Activated T-cell treated with anti-CD3 and anti-CD28 coated beads, Interleukin-2, amount 50 U/mL, for 24 hours (primary cell): ENCODE results near the gene MBNL1.

Experiments
- DNase-seq: peaks from one replicate; pipeline ENCODE4 v3.0.0-alpha.2; 2020
- H3K27ac Mint-ChIP-seq: 2 replicates; pipeline ENCODE4 v1.8.0; 2020; ENCODE audit warnings: mild to moderate bottlenecking, mixed read lengths
- H3K27me3 Mint-ChIP-seq: 2 replicates; pipeline ENCODE4 v1.8.0; 2020; ENCODE audit warnings: mixed read lengths
- H3K36me3 Mint-ChIP-seq: 2 replicates; pipeline ENCODE4 v1.8.0; 2020; ENCODE audit warnings: low read depth, mixed read lengths
- H3K4me1 Mint-ChIP-seq: 2 replicates; pipeline ENCODE4 v1.8.0; 2020; ENCODE audit warnings: low read depth, mixed read lengths
- H3K4me3 Mint-ChIP-seq: 2 replicates; pipeline ENCODE4 v1.8.0; 2020; ENCODE audit warnings: mild to moderate bottlenecking, moderate library complexity, mixed read lengths
- H3K9me3 Mint-ChIP-seq: 2 replicates; pipeline ENCODE4 v1.8.0; 2020; ENCODE audit warnings: mixed read lengths

MBNL1 gene

DNA sequence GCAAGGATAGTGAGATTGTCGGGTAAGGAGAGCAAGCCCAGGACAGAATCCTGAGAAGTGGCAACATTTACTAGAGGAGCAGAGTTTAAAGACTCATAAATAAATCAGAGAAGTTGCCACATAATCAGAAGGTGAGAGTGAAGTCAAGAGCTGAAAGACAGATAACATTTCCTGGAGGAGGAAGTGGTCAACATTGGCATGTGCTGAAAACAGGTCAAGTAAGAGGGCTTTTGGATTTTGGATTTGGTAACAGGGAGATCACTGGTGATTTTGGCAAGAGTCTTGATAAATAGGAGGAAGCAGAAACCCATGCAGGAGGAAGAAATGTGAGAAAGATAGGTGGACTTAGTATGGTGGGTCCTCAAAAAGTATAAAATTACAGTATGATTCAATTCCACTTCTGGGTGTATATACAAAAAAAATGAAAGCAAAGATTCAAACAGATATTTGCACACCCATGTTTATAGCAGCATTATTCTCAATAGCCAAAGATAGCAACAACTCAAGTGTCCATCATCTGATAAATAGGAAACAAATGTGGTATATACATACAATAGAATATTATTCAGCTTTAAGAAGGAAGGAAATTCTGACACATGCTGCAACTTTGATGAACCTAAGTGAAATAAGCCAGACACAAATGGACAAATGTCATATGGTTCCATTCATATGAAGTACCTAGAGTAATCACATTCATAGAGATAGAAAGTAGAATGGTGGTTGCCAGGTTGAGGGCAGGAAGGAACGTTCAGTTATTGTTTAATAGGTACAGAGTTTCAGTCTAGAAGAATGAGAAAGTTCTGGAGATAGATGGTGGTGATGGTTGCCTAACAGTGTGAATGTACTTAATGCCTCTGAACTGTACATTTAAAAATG is 27.3 kb upstream of the MBNL1 start:
- Mint-ChIP-seq H3K27me3 (no peaks in the 10 kb centered on the region), H3K4me1 (peaks cover 67% of the 10 kb centered on the region), H3K4me3 (peak overlapping the region; percentile 88), H3K27ac (peak overlapping the region; percentile 90), H3K36me3 (peaks cover 6% of the 10 kb centered on the region), H3K9me3 (peaks cover 7% of the 10 kb centered on the region)
- DNase-seq = no peak

DNA sequence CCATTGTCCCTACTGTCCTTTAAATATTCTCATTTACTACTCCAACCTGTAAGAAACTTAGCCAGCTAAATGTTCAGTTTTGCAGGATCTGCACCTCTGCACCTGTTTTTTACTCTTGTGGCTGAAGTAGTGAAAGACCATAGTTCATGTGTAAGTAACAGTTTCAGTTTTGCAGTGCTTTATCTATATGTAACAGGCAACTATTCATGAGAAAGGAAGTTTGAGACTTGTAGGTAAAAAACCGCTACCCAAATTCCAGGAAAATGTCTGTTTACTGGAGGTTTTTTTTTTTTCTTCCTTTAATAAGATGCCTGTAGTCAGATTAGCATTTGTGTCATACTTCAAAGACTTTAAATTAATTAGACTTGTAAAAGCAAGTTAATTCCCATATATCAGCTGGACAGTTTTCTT is 25.4 kb upstream of the MBNL1 start:
- peaks cover 59% of the 10 kb centered on the region for H3K4me1 Mint-ChIP-seq
- DNase-seq = no peak

DNA sequence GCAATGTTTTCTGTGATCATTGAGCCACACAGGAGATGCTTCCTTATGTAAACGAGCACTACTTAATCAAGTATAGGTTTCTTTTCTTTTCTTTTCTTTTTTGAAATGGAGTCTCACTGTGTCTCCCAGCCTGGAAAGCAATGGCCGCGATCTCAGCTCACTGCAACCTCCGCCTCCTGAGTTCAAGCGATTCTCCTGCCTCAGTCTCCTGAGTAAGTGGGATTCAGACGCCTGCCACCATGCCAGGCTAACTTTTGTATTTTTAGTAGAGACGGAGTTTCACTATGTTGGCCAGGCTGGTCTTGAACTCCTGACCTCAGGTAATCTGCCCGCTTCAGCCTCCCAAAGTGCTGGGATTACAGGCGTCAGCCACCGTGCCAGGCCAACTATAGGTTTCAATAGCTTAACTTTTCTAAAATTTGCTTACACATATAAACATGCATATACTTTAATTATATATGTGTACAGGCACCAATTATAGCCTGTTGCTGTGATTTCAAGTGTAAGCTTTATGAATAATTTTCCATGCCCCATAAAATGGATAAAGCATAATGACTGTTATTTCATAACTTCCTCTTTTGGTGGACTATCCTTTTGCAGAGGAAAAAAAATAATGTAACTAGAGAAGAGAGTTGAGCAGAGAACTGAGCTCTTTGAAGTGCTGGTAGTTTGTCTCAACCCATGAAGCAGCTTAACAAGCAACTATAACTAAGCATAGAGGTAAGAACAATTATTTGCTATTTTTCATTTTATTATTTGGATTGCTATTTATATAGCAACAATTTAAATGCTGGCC is 24.8 kb upstream of the MBNL1 start:
- H3K27ac Mint-ChIP-seq = peak overlapping the region; percentile 90
- DNase-seq = peak; percentile 62
- H3K27me3 Mint-ChIP-seq = no peaks in the 10 kb centered on the region
- peaks cover 2% of the 10 kb centered on the region for H3K36me3 Mint-ChIP-seq
- H3K4me1 Mint-ChIP-seq = peaks cover 56% of the 10 kb centered on the region
- no peaks in the 10 kb centered on the region for H3K9me3 Mint-ChIP-seq
- H3K4me3 Mint-ChIP-seq = peak overlapping the region; percentile 88

More for the DNA sequence above, 25.4 kb upstream of the MBNL1 start:
- Mint-ChIP-seq H3K27me3 (no peaks in the 10 kb centered on the region), H3K27ac (peak overlapping the region; percentile 90), H3K36me3 (peaks cover 2% of the 10 kb centered on the region), H3K9me3 (no peaks in the 10 kb centered on the region), H3K4me3 (peak overlapping the region; percentile 88)

DNA sequence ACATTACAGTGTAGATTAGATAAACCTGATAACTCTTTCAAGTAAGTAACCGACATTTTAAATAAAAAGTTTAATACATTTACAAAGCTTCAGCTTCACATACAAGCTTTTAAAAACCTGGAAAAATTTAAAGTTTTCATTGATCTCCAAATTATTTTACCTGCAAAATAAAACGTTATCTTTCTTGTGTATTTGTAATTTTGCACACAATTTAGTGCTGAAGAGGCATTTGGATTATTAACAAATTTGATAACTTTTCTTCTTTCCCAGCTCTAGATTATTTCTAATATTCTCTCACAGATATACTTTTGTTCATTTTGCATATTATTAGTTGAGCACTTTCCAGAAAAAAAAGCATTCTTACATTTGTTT is 24.2 kb upstream of the MBNL1 start:
- Mint-ChIP-seq H3K4me3 (peak overlapping the region; percentile 88), H3K27ac (peak overlapping the region; percentile 90)

DNA sequence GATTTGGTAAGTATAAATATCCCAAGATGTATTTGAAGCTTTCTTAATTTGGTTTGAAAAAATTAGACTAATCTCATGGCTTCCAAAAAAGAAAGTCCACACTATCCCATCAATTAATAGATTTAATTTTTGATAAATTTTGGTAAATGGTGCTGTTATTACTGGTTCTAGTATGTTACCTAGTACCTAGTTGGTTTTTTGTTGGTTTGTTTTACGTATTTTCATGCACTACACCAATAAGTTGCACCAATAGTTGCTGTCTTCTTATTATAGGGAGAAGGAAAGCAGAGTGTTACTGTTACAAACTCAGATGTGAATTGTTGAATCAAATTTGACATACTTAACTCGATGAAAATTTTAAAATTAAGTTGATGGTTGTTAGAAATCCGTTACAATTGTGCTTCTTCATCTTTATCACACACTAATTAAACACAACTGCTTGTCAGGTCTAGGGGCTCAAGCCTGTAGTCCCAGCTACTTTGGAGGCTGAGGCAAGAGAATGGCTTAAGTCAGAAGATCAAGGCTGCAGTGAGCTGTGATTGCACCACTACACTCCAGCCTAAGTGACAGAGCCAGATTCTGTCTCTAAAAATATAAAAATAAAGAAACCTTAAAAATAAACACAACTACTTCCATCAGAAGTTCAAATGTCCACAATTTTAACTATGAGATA is 23.1 kb upstream of the MBNL1 start:
- DNase-seq = no peak
- no peaks in the 10 kb centered on the region for H3K27me3 Mint-ChIP-seq
- peaks cover 45% of the 10 kb centered on the region for H3K4me1 Mint-ChIP-seq
- peak overlapping the region; percentile 81 for H3K4me3 Mint-ChIP-seq
- H3K9me3 Mint-ChIP-seq = no peaks in the 10 kb centered on the region
- H3K27ac Mint-ChIP-seq = peak overlapping the region; percentile 86
- peaks cover 2% of the 10 kb centered on the region for H3K36me3 Mint-ChIP-seq

More for the DNA sequence above, 24.2 kb upstream of the MBNL1 start:
- no peak for DNase-seq
- Mint-ChIP-seq H3K9me3 (no peaks in the 10 kb centered on the region), H3K27me3 (no peaks in the 10 kb centered on the region), H3K4me1 (peaks cover 56% of the 10 kb centered on the region), H3K36me3 (peaks cover 2% of the 10 kb centered on the region)

DNA sequence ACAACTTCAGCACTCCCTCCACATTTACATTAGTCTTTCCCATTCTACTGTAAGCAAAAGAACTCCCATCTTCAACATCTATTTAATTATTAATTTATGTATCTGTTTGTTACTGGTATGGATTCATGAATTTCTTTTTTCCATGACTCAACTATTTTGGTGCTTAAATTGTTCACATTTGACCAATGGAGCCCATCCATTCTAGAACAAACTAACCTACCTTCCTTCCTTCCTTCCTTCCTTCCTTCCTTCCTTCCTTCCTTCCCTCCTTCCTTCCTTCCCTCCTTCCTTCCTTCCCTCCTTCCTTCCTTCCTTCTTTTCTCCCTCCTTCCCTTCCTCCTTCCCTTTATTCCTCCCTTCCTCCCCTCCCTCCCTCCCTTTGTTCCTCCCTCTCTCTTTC is 16.8 kb upstream of the MBNL1 start:
- Mint-ChIP-seq H3K27me3 (no peaks in the 10 kb centered on the region), H3K9me3 (no peaks in the 10 kb centered on the region), H3K36me3 (no peaks in the 10 kb centered on the region), H3K27ac (peak overlapping the region; percentile 28), H3K4me3 (no peak overlapping the region), H3K4me1 (peaks cover 65% of the 10 kb centered on the region)
- no peak for DNase-seq

DNA sequence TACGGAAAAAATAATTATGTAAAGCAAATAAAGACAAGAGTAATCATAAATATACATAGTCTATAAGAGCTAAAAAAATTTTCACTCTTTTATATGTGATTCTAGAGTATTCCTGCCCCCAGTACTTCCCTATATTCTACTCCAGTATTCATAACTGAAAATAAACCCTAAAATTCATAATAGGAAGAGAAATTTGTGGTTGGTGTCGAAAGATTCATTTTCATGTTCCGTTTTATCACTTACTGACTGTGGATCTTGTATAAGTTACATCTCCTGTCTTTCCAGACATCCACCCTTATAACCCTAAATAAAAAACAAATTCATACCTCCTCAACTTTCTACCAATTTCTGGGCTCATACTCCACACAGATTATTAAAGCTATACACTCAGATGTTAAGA is 16.0 kb upstream of the MBNL1 start:
- peaks cover 72% of the 10 kb centered on the region for H3K4me1 Mint-ChIP-seq
- no peak for DNase-seq
- peak overlapping the region; percentile 89 for H3K27ac Mint-ChIP-seq
- H3K27me3 Mint-ChIP-seq = no peaks in the 10 kb centered on the region
- H3K4me3 Mint-ChIP-seq = peak overlapping the region; percentile 50
- H3K36me3 Mint-ChIP-seq = no peaks in the 10 kb centered on the region
- no peaks in the 10 kb centered on the region for H3K9me3 Mint-ChIP-seq

DNA sequence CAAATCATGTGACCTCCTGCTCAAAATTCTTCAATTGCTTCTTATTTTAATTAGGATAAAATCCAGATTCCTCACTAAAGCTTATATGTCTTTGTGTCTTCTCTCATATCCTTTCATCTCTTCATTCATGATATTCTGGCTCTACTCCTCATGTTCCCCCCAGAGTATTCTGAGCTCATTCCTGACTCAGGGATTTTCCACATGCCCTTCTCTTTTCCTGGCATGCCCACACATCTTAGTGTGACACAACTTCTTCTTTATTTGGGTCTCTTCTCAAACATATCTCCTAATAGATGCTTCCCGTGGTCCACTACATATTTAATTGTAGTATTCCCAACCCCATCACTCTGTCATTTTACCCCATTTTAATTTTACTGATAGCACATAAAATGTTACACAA is 15.2 kb upstream of the MBNL1 start:
- Mint-ChIP-seq H3K4me1 (peaks cover 74% of the 10 kb centered on the region), H3K27ac (peak overlapping the region; percentile 89), H3K36me3 (no peaks in the 10 kb centered on the region), H3K9me3 (no peaks in the 10 kb centered on the region), H3K4me3 (no peak overlapping the region), H3K27me3 (no peaks in the 10 kb centered on the region)
- no peak for DNase-seq

DNA sequence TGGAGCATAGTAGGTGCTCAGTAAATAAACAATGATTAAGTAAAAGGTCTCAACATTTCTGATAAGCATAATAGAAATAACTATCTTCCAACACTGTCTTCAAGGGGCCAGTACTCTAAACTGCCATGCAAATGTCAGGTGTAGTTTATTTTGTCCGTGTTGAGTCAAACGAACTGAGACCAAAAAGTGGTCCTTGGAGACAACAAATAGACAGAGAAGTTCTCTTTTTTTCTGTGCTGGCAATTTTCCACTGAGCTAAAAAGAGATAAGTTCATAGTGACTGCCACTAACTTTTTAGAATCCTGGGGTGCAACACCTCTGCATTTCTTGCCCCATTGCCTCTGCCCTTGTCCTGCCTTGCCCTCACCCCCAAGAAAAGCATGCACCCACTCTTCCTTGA is 14.7 kb upstream of the MBNL1 start:
- H3K4me1 Mint-ChIP-seq = peaks cover 79% of the 10 kb centered on the region
- H3K9me3 Mint-ChIP-seq = no peaks in the 10 kb centered on the region
- DNase-seq = no peak
- no peaks in the 10 kb centered on the region for H3K36me3 Mint-ChIP-seq
- H3K4me3 Mint-ChIP-seq = peak overlapping the region; percentile 47
- H3K27ac Mint-ChIP-seq = peak overlapping the region; percentile 89
- H3K27me3 Mint-ChIP-seq = no peaks in the 10 kb centered on the region

DNA sequence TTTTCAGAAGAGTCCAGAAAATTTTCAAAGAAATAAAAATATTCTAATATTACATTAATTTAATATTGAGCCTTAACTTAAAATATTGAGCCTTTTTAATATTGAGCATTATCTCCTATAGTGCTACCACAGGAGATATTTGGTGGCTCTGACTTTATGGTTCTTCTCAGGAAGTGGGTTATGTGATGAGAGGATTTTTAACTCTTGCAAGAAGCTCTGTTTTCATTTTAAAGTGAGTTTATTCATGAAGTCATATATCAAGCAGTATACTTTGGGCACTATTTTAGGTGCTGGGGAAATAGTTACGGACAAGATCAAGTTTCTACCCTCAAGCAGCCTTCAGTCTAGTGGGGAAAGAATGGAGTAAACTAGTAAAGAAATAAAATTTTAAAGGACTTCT is 13.4 kb upstream of the MBNL1 start:
- no peaks in the 10 kb centered on the region for H3K36me3 Mint-ChIP-seq
- peaks cover 90% of the 10 kb centered on the region for H3K4me1 Mint-ChIP-seq
- H3K4me3 Mint-ChIP-seq = peak overlapping the region; percentile 52
- H3K27ac Mint-ChIP-seq = peak overlapping the region; percentile 94
- no peaks in the 10 kb centered on the region for H3K9me3 Mint-ChIP-seq
- no peak for DNase-seq
- no peaks in the 10 kb centered on the region for H3K27me3 Mint-ChIP-seq

DNA sequence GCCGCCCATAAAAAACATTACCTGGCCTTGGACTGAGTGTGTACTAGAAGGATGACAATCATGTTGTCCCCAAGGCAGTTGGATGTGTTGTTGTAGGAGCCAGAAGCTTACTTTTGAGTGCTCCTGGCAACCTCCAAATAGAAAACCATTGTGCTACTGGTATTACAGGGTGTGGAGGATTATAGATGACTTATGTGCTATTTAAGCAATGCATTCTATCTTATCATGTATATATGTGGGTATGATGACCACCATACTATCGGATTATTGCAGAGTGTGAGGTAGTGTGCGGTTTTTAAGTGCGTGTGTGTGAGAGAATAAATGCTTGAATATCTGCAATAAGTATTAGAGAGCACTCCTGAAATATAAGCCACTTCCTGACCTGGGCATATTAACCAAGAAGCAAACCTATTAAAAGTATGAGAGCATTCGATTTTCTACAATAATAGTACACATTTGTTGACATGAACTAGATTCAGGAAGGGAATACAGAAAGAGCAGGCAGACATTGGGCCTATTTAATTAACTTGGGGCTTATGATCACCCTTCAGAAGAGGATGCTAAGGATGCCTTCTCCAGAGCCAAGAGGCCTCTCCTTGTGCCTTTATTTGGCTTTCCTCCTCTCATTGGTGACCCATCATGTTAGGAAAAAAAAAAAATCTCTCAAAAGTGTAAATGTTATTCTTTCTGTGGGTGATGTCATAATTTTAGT is 11.7 kb upstream of the MBNL1 start:
- H3K4me3 Mint-ChIP-seq = peak overlapping the region; percentile 66
- H3K9me3 Mint-ChIP-seq = no peaks in the 10 kb centered on the region
- H3K4me1 Mint-ChIP-seq = peaks cover 95% of the 10 kb centered on the region
- no peak for DNase-seq
- no peaks in the 10 kb centered on the region for H3K36me3 Mint-ChIP-seq
- peak overlapping the region; percentile 94 for H3K27ac Mint-ChIP-seq
- H3K27me3 Mint-ChIP-seq = no peaks in the 10 kb centered on the region

DNA sequence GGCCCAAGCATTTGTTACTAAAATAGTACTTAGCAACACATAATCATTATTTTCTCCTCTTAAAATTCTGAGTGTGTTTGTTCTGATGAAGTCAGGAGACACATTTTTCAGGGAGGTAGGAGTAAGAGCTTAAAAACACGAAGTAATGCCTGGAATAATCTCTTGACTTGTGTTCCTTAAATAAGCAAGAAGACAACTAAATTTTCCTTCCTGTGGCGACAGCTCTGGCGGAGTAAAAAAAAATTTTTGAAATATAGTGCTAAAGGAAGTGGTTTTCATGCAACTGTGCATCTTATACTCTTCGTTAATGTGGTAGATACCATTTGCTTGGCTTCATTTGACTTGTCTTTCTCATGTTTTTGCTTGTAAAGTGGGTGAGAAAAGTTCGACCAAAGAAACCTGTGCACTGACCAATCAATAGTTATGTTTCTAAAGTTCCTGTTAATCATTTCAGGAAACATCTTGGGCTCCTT is 11.1 kb upstream of the MBNL1 start:
- peak overlapping the region; percentile 66 for H3K4me3 Mint-ChIP-seq
- peaks cover 93% of the 10 kb centered on the region for H3K4me1 Mint-ChIP-seq
- peak overlapping the region; percentile 94 for H3K27ac Mint-ChIP-seq
- DNase-seq = no peak
- no peaks in the 10 kb centered on the region for H3K9me3 Mint-ChIP-seq
- no peaks in the 10 kb centered on the region for H3K27me3 Mint-ChIP-seq
- H3K36me3 Mint-ChIP-seq = no peaks in the 10 kb centered on the region

DNA sequence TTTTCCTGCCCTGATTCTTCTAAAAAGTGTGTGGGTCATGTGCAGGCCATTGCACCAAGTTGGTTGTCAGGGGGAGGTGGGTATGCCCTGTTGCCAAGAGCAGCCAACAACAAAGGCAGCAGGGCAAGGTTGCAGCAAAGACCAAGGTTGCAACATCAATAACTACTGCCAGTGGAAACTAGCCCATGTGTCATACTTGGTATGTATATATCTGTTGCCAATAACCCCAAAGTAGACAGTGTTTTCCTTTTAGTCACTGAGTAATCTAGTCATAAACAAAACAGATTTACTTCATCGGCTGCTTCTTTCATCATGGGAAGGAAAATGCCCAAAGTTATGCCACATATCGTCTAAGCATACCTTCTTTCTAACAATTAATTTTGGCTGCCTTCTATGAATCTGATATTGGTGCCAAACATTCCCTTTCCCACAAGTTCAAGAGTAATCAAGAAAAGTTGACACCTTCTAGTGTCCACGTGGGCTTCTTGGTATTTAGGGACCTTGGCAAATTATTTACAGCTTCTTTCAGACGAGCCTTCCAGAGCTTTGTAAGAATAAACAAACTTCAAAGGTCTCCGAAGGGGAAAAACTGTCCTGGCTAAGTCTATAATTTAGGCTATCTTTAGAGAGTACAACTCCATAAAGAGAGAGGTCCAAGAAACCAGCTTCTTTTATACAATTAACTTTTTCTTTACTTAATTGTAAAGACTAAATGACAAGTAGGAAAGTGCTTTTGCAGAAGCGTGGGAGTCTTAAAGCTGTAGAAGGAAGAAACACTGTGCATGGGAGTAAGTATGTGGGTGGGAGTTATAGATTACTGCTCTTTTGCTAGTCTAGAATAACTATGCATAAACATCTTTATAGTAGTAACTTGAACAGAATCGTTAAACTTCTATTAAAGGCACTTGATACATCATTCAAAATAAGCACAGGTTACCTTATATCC is 10.0 kb upstream of the MBNL1 start:
- peaks cover 90% of the 10 kb centered on the region for H3K4me1 Mint-ChIP-seq
- peak overlapping the region; percentile 65 for H3K4me3 Mint-ChIP-seq
- peaks cover under 1% of the 10 kb centered on the region for H3K36me3 Mint-ChIP-seq
- H3K27me3 Mint-ChIP-seq = no peaks in the 10 kb centered on the region
- H3K27ac Mint-ChIP-seq = peak overlapping the region; percentile 97
- DNase-seq = peak; percentile 61
- H3K9me3 Mint-ChIP-seq = peaks cover 3% of the 10 kb centered on the region
